Pulmonary artery endothelial cell (primary cell): ENCODE measurements around the gene TOP3B. TPM values are rescaled to one million over a fixed set of nuclear protein-coding genes. Genes with fewer than 3 reads are reported as not detected.
"Not testable (repeated sequence)": the region's sequence is repeated elsewhere in the genome, so short reads cannot be mapped to it uniquely, and the experiment has no call there.

Experiments
- DNase-seq: peaks from one replicate; pipeline ENCODE4 v3.0.0-alpha.2; 2011; ENCODE audit warnings: low read depth, low spot score
- total RNA-seq: library from RNA; depleted of rRNA; stranded (reverse); fragments of >200 nt; gene quantifications from 2 replicates; pipeline ENCODE4 v1.2.3, GENCODE V29; 2014

The TOP3B gene
- total RNA-seq, 1 donor from 2014 or later = 22.4 TPM

GRCh38 chr22:21946262-21946925, 36.2 kb downstream of the TOP3B start:
- no peak for DNase-seq

GRCh38 chr22:21945453-21946261, 36.9 kb downstream of the TOP3B start:
- no peak for DNase-seq

GRCh38 chr22:21944871-21945270, 37.7 kb downstream of the TOP3B start:
- no peak for DNase-seq

- no peak for DNase-seq
Measured at GRCh38 chr22:21943571-21944448, 38.8 kb downstream of the TOP3B start.

- peak; percentile 95 for DNase-seq
Measured at GRCh38 chr22:21942407-21943343, 39.9 kb downstream of the TOP3B start.

- DNase-seq = no peak
Measured at GRCh38 chr22:21941921-21942320, 40.7 kb downstream of the TOP3B start.

GRCh38 chr22:21940521-21940920, 42.1 kb downstream of the TOP3B start:
- DNase-seq = no peak

- DNase-seq = not testable (repeated sequence)
Measured at GRCh38 chr22:21939935-21940334, 42.7 kb downstream of the TOP3B start.

- no peak for DNase-seq
Measured at GRCh38 chr22:21939461-21939913, 43.1 kb downstream of the TOP3B start.

GRCh38 chr22:21938906-21939305, 43.7 kb downstream of the TOP3B start:
- DNase-seq = no peak

GRCh38 chr22:21938071-21938822, 44.3 kb downstream of the TOP3B start:
- DNase-seq = peak; percentile 75

- no peak for DNase-seq
Measured at GRCh38 chr22:21937821-21938070, 44.8 kb downstream of the TOP3B start.

- no peak for DNase-seq
Measured at GRCh38 chr22:21937041-21937820, 45.4 kb downstream of the TOP3B start.

GRCh38 chr22:21936151-21936775, 46.3 kb downstream of the TOP3B start:
- DNase-seq = no peak

GRCh38 chr22:21933910-21934309, 48.7 kb downstream of the TOP3B start:
- DNase-seq = no peak

- no peak for DNase-seq
Measured at GRCh38 chr22:21933413-21933812, 49.2 kb downstream of the TOP3B start.

- DNase-seq = no peak
Measured at GRCh38 chr22:21932347-21932746, 50.2 kb downstream of the TOP3B start.

- DNase-seq = no peak
Measured at GRCh38 chr22:21931056-21931455, 51.5 kb downstream of the TOP3B start.

GRCh38 chr22:21929253-21929652, 53.3 kb downstream of the TOP3B start:
- no peak for DNase-seq
